ENCODE measurements around the gene KIAA0586.
"Not testable (repeated sequence)": the region's sequence is repeated elsewhere in the genome, so short reads cannot be mapped to it uniquely, and the experiment has no call there.

Gene KIAA0586

GRCh38 chr14:58427281-58428117, at the start of gene KIAA0586, which contains the start of gene TIMM9:
Gene KIAA0586, plus strand, starts transcription at chr14:58427719. Its CDS starts 546 bp downstream, at chr14:58428265.
Gene TIMM9, minus strand, starts transcription at chr14:58427531. Its CDS starts 15,586 bp downstream, at chr14:58411945.
- DNase-seq (ENCODE audit: low spot score), result peak; percentile 98

- DNase-seq (ENCODE audit: low spot score), result no peak
Observed at GRCh38 chr14:58390830-58391229, 36.7 kb upstream of the KIAA0586 start.

GRCh38 chr14:58395562-58395811, 32.0 kb upstream of the KIAA0586 start:
- no peak for DNase-seq (ENCODE audit: low spot score)

- peak; percentile 78 for DNase-seq (ENCODE audit: low spot score)
Observed at GRCh38 chr14:58395812-58396788, 31.4 kb upstream of the KIAA0586 start, which contains the start of gene TOMM20L. Gene TOMM20L, plus strand, starts transcription at chr14:58395930. Its CDS starts 28 bp downstream, at chr14:58395958.

GRCh38 chr14:58397156-58397555, 30.4 kb upstream of the KIAA0586 start:
- no peak for DNase-seq (ENCODE audit: low spot score)

- DNase-seq (ENCODE audit: low spot score), result no peak
Observed at GRCh38 chr14:58398495-58398894, 29.0 kb upstream of the KIAA0586 start.

- no peak for DNase-seq (ENCODE audit: low spot score)
Observed at GRCh38 chr14:58398895-58399294, 28.6 kb upstream of the KIAA0586 start.

- DNase-seq (ENCODE audit: low spot score), result no peak
Observed at GRCh38 chr14:58401587-58401986, 25.9 kb upstream of the KIAA0586 start.

GRCh38 chr14:58408681-58409215, 18.8 kb upstream of the KIAA0586 start:
- no peak for DNase-seq (ENCODE audit: low spot score)

- DNase-seq (ENCODE audit: low spot score), result no peak
Observed at GRCh38 chr14:58414845-58415244, 12.7 kb upstream of the KIAA0586 start.

- no peak for DNase-seq (ENCODE audit: low spot score)
Observed at GRCh38 chr14:58415636-58416547, 11.6 kb upstream of the KIAA0586 start.

- DNase-seq (ENCODE audit: low spot score), result not testable (repeated sequence)
Observed at GRCh38 chr14:58416934-58417333, 10.6 kb upstream of the KIAA0586 start.

GRCh38 chr14:58426670-58427280, 744 bp upstream of the KIAA0586 start:
- no peak for DNase-seq (ENCODE audit: low spot score)

- DNase-seq (ENCODE audit: low spot score), result peak; percentile 20
Observed at GRCh38 chr14:58428118-58428683, 682 bp downstream of the KIAA0586 start.

GRCh38 chr14:58430156-58430555, 2.6 kb downstream of the KIAA0586 start:
- DNase-seq (ENCODE audit: low spot score), result peak; percentile 2

- DNase-seq (ENCODE audit: low spot score), result no peak
Observed at GRCh38 chr14:58439476-58439875, 12.0 kb downstream of the KIAA0586 start.

- DNase-seq (ENCODE audit: low spot score), result no peak
Observed at GRCh38 chr14:58444627-58445026, 17.1 kb downstream of the KIAA0586 start.

GRCh38 chr14:58455593-58456265, 28.2 kb downstream of the KIAA0586 start:
- DNase-seq (ENCODE audit: low spot score), result no peak

GRCh38 chr14:58460772-58461171, 33.3 kb downstream of the KIAA0586 start:
- DNase-seq (ENCODE audit: low spot score), result no peak

- DNase-seq (ENCODE audit: low spot score), result no peak
Observed at GRCh38 chr14:58463147-58463546, 35.6 kb downstream of the KIAA0586 start.
